Activated CD4-positive, alpha-beta T cell treated with anti-CD3 and anti-CD28 coated beads for 1 hour (primary cell): ENCODE measurements around the gene KLF6.
"Not testable (repeated sequence)": the region's sequence is repeated elsewhere in the genome, so short reads cannot be mapped to it uniquely, and the experiment has no call there.

ENCODE experiments used
- DNase-seq: peaks from one replicate; pipeline ENCODE4 v3.0.0-alpha.2; 2020

KLF6 gene

DNA sequence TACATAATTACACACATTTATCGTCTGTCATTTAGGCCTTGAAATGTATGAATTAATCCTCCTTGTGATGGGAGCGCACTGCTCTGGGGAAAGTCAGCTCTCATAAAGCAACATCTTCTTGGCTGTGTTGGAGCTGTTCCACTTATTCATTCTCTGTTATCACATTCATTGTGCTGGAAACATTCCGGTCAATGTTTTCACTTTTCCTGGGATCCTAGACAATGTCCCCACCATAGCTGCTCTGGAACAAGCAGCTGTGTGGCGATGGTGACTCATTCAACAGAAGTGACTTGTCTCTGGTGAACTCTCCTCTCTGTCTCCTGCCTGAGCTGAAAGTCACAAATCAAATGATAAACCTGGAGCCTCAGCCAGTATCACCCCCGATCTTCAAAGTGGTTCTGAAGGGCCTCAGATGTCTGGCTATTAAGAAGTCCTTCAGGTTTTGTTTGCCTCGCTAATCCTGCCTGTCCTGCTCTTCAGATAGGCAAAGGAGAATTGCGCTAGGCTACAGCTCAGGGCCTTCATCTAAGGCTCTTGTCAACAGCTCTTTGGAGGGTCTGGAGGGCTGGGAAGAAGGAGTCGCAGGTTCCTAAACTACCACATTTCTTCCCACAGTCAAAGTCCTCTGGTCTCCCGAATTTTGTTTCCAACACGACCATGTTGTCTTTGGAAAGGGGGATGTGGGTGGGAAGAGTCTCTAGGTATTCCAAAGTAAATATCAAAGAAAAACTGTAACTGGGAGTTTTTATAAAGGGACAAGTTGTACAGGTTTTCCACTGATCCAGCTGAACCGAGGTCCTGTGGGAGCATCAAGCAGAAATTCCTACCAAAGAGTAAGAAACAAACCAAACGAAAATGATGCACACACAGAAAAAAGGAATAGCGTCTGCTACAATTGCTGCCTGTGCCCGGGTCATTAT is 29.3 kb downstream of the KLF6 start:
- no peak for DNase-seq

DNA sequence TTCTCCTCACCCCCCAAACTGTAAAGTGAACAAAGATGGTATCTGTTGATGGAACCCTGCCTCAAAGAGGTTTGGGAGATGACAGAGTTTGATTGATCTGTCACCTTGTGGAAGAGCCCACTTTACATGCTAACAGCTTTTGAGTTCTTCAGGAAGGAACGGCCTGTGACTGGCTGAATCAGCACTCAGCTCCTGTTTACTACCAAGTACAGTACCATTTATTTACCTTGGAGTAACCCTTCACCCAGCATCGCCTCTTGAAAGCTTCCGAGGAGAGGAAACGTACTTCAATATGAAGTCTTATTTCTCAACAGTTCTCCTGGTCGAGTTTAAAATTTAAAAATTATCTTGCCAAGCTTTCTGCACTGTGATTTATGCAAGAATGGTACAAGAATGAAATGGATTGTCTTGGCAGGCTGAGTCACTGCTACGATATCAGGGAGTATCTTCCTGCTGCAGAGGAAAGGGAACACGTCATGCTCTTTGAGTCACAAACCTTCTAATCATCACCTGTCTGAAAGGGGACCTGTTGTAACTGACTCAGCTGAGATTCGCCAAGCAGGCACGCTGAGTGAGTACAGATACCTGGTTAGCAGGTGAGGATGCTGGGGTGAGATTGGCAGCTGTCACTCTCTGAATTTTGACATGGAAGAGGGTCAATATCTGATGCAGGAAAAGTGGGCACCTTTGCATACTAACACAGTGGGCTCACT is 30.1 kb downstream of the KLF6 start:
- no peak for DNase-seq

DNA sequence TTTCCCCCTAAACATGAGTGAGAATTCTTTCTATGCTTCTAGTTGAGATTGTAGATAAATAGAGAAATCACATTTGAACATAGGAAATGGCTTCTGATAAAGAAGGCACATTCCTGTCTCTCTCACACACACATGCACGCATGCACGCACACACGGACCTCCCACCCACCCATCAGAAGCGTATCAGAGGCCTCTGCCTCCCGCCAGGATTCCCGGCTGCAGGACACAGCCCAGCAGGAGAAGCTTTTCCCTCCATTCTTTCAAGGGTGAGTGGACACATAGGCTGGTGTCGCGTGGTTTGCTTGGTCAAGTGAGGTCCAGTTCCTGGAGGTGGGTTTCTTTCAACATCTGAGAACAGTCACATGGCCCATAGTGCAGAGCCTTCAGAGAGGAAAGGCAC is 34.2 kb downstream of the KLF6 start:
- no peak for DNase-seq

DNA sequence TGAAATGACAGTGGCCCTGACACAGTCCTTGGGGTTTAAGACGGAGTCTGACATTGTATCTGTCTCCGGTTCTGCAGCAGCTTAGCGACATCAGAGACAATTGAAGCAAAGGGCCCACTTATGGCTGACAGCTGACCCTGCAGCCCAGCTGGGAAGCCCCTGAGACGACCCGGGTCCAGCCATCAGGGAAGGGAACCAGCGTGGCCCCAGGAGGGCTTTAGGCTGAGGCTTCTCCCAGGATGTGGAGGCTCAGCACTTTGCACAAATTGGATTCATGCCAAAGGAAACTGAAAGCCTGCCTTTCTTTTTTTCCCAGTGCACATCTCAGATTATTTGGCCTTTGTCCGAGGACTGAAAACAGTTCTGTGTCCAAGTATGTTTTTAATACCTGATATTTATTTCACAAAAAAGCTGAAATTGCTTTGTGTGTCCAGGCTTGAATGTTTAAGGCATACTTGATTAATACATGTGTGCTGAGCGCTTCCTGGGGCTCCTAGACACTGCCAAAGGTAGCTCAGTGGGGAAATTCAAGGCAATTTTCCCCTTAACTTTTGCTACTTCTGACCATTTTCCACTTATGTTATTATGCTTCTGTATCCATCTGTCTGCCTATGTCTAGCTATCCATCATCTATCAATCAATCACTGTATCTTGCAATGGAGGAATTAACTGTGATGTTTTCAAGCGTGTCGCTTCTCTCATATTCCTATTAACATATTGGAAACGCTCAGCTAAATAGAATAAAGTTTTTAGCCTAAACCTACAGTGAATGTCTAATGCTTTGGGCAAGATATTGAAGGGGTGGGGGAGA is 34.8 kb downstream of the KLF6 start:
- DNase-seq = no peak

GRCh38 chr10:3749600-3749999 is 35.4 kb downstream of the KLF6 start:
- no peak for DNase-seq

DNA sequence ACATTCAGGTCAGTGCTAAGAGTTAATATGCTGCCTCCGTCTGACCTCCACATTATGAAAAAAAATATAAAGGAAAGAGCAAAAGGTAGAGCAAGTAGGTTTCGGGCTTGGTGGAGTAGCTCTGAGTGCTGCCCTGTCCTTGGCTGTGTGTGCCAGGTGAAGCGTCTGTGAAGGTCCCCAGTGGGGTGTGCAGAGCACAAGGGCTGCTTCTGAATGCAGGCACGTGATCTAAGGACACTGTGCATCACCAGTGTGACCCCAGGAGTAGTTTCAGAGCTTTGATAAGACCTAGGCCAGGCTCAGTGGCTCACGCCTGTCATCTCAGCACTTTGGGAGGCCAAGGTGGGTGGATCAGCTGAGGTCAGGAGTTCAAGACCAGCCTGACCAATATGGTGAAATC is 36.0 kb downstream of the KLF6 start:
- no peak for DNase-seq

DNA sequence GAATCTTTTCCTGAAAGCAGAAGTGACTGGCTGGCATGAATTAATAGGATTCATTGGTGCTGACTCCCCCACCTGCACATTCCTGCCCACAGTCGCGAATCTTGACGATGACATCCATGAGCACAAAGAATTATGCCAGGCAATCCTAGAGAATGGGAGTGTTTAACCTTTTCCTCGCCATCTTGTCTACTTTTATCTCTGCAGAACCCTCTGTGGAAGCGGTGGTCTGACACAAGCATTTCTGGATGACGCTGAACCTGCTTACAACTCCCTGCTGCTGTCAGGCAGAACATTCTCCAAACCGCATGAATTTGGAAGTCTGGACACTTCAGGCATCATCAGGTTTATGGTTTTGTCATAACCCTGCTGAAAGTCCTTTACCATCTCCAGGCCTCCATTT is 36.5 kb downstream of the KLF6 start:
- DNase-seq = no peak

DNA sequence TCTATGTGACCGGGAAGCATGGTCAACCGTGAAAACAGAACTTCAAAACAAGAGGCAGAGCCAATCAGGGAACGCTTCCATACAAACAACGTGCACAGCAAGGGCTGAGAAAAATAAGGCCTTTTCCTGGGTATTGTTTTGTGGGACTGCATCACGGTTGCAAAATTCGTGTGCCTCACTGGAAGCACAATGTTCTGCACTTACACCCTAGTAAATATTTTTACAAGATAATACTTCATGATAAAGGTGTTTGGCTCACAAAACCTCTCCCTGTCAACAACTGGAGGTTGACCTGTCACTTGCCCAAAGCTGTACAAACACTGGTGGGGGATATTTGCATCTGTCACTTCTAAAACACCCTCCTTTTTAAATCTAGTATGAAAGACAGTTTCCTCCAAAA is 37.0 kb downstream of the KLF6 start:
- DNase-seq = no peak

GRCh38 chr10:3747248-3747960 is 37.6 kb downstream of the KLF6 start:
- no peak for DNase-seq

DNA sequence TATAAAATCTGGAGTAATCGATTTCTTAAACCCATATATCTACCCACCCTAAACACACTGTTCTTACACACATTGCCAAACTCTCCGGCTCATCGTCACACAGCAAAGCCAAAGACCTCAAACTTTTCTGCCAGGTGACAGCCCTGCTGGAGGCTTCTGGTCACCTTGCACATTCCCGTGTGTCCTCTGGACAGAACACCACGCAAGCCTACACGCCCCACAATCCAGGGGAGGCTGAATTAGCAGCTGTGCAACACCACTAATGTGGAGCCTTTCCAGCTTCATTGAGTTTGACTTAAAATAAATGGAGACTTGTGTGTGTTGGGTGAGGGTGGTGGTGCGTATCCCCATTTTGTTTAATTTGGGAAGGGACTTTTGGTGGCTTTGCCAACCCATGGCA is 38.4 kb downstream of the KLF6 start:
- DNase-seq = no peak

DNA sequence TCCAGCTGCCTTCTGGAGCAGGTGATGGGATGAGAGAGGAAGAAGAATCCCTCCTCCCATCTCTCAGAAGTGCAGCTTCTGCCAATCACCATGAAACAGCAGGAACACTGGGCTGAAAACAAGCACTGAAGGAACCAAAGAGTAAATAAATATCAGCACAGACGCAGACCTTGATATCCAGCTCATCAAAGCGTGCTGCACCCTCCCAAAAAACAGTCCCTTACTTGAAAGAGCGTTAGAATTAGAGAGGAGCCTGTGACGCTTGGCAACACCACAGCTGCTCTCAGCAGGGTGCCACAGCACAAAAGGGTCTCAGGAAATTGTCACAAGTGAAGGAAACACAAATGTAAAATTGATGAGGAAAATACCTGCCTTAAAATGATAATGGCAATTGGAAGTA is 39.5 kb downstream of the KLF6 start:
- no peak for DNase-seq

GRCh38 chr10:3741688-3742461 is 43.1 kb downstream of the KLF6 start:
- DNase-seq = no peak

DNA sequence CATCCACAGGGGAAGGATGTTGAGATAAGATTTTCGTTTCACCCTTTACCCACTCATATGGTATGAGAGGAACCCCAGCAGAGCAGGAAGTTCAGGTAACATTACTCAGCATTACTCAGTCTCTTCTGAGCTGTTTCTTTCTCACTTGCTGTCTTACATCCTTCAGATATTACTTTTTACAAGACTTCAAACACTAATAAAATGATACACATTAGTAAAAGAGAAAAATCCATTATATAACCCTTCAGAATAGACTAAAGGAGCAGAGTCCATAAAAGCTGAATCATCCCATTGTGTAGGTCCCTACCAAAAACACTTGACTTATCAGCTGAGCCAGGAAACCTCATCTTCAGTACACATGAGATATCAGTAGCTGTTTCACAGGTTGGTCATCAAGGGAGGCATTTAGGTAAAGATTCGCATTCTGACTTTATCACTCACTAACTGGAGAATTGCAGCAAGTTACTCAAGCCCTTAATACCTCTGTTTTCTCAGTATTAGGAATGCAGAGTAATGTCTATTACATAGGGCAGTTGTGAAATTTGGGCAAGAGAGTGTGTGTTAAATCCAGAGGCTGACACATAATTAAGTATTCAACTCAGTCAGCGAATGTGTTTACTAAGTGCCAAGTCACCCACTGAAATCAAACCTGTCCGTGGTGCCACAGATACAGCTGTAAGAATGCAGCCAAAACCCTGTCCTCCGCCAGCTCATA is 44.7 kb downstream of the KLF6 start:
- no peak for DNase-seq

GRCh38 chr10:3738855-3739350 is 46.1 kb downstream of the KLF6 start:
- DNase-seq = no peak

GRCh38 chr10:3737864-3738263 is 47.1 kb downstream of the KLF6 start:
- no peak for DNase-seq

GRCh38 chr10:3735175-3735574 is 49.8 kb downstream of the KLF6 start:
- DNase-seq = no peak

DNA sequence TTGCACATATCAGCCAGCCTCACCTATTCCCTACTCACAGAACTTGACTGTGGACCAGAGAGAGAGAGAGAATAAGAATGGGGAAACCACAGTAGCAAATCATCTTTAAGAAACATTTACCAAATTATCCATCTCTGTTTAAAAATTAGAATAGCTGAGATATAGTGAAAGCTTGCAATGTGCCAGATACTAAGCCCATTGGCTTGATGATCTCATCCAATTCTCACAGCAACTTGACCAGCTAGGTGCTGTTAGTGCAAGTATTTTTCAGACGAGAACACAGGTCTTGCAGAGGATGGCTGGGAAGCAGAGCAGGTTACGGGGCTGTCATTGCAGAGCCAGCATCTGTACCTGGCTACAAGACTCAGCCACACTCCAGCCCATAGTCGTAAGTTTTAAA is 50.9 kb downstream of the KLF6 start:
- no peak for DNase-seq

- DNase-seq = not testable (repeated sequence)
These were observed 52.8 kb downstream of the KLF6 start for GRCh38 chr10:3732183-3732582.

DNA sequence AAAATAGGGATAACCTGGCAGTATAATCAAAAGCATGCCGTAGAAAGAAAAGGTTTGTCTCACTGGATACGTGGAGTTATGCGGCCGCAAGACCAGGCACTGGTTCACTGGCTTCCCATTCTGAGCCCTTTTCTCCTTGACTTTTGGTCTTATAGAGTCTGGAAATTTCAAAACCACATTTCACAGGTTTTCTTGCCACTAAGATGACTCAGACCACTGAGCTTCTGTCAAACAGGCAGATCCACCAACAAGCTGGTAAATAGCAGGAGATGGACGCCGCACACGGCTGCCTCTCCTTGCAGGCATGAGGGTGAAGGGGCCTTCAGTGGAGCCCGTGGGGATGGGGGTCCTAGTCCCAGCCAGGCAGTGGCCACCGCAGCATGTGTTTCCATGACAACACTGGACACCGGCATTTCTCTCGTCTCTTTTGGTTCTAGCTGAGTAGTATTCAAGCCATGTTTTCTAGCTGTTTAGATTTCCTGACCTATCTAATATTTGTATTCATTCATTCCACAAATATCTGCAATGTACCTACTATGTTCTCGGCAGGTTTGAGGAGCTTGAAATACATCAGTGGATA is 55.5 kb downstream of the KLF6 start:
- no peak for DNase-seq

- DNase-seq = no peak
These were observed 56.4 kb downstream of the KLF6 start for GRCh38 chr10:3728563-3728962.

GRCh38 chr10:3727268-3727667 is 57.7 kb downstream of the KLF6 start:
- DNase-seq = no peak
